Kasumi-1 (cell line): Measurements from ENCODE around the gene TPK1.

Source experiments
- DNase-seq, 2 experiments: peaks; one replicate each; lab custom pipeline; 2025; lab: John Stamatoyannopoulos, UW

The TPK1 gene

DNA sequence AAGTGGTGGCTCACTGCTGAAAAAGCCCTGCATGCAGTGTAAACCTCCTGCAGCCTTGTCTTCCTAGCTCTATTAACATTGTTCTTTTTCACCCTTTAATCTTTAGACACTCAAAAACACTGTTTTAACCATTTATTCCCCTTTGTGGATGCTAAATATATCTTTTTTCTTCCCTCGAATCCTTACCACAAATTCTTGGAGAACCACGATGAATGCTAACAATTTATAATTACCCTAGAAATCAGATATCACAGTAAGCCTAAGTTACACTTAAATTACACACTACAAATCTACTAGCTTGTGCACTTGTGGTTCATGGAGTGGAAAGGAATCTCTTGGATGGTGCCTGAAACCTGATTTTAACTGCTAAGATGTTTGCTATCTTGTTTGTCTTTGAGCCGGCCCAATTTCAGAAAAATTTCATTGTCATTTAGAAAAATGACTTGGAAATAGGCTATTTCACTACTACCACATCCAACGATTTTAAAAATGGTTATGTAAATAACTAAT is 307.3 kb downstream of the TPK1 start:
- DNase-seq: no peak

DNA sequence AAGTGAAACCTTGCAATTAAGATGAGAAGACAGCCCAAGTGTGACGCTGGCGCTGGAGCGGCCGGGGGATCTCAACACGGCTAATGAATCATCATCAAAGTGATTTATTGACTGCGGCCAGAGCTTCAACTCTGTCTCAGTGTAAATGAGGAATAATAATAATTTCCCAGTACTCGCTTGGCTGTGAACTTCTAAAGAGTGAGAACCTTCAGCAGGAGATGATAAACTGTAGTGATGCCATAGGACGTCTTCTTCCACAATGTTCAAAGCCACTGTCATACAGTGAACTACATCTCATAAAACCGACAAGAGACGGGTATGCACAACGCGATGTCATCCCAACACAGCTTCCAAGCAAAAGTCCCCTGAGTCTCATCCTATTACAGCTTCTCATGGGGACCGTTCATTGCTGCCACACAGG is 308.8 kb downstream of the TPK1 start:
- no peak for DNase-seq

DNA sequence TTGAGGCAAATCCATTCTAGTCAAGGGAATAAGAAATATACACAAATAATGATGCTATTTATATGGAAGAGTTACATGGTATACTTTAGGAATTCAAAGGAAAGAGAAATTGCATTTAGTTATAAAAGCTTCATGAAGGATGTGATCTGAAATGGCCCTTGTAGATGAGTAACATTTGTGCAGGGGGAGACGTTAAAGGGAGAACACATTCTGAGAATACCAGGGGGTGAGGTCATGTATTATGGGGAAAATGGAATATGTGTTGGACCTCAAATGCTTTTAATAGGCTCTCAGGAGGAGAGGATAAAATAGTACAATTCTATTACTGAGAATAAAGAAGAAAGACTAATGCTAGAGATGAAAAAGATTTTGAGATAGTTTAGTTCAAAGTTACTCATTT is 309.9 kb downstream of the TPK1 start:
- DNase-seq: no peak

DNA sequence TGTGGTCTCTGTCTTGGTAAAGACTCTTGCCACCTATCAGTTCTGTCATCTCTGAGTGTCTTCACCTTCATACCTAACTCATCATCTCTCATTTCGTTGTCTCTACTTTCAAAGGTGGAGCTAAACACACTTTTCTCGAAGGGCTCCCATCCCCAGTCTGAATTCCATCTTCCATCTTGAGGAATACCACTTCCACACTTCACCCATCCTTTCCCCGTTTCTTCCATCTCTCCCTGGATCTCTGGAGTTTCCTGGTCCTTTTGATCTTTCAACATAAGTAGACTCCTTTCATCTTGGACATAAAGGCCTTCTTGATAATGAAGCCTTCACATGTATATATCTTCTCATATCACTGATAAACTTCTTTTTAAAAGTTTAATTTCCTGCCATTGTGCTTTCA is 311.6 kb downstream of the TPK1 start:
- DNase-seq: no peak

DNA sequence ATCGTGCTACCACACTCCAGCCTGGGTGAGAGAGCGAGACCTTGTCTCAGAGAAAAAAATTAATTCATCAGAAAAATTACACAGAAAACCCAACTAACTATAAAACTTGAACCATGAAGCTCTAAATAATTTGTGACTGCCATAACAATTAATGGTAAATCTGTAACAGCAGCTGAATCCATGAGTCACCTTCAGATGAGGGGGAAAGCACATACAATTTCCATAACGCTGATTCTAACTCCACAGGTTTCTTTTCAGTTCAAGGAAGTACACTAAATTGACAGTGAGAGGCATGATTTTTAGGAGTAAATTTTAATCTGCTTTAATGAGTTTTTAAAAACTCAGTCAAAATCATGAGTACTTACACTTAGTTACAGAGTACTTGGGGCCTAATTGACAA is 312.2 kb downstream of the TPK1 start:
- DNase-seq: no peak

DNA sequence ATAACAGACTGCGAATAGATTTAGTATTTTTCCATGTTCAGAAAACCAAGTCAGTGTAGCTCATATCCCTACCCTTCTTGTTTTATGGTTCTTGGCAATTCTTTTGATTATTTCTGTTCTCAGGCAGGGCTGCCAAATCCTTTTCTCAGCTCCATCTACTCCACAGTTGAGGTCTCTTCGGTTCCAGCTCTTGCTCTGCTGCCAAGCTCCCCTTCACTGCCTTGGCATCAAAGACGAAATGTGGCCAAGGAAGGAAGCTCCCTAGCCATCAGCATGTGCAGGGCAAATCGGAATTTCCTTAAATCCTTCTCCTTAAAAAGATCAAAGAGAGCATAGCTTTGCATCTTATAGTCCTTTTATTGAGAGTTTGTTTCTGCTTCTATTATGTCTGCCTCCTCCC is 315.9 kb downstream of the TPK1 start:
- DNase-seq: no peak

DNA sequence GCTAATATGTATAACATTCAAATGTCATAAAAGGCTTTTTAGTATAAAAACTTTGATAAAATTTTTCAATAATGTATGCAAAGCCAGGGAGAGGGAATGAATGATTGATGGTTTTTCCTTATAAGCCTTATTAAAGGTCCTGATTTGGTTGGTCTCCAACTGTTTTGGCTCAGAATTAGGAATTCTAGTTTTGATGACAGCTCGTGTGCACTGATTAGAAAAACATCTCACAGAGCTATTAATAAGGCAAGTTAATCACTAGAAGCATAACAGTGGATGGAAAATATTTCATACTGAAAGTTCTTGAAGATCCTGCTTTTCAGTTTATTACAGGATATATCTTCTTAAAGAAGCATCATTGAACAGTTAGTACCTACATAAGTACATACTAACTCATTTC is 317.5 kb downstream of the TPK1 start:
- DNase-seq: no peak

DNA sequence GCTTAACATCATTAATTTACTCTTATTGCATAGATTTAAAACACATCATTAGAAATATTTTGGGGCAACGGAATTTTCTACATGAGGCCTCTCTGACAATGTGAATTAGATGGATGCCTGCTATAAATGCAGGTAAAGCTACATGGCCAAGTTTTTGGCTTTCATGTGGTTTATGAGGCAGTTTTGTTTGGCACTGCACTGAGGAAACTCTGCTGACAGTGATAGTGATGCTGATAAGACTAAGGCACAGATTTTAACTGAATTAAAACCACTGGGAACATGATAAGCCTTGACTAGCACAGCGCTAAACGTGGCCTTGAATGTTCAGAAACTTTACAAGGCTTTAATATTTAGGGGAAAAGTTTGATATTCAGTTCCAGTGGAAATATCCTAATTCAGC is 318.1 kb downstream of the TPK1 start:
- no peak for DNase-seq

DNA sequence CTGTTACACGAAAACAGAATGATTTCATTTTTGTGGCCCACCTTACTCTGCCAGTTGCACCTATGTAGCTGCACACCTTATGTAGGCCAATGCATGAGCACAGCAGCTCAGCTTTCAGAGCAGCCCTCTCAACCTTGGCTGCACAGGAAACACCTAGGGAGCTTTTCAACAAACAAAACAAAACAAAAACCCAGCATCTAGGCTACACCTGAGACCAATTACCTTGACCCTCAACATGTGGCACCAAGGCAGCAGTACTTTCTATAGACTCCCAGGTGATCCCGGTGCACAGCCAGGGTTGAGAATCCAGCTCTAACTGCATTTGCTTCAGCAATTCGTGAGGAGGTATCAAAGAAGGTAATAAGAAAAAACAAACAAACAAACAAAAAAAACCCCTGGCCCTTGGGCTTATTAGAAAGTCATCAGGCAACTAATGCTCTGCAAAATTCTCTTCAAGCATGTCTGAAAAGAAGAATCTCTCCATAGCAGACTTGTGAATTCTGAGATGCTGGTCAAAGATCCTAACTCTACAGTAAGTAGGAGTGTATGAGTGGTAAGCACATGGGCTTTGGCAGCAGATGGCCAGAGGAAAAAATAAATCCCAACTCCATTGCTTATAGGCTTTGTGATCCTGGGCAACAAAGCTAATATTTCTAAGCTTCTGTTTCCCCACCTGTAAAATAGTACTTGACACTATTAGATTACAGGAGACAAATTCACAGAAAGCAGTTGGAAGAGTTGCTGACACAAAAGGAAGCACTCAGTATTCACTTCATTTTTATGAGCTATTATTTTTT is 318.9 kb downstream of the TPK1 start:
- no peak for DNase-seq

DNA sequence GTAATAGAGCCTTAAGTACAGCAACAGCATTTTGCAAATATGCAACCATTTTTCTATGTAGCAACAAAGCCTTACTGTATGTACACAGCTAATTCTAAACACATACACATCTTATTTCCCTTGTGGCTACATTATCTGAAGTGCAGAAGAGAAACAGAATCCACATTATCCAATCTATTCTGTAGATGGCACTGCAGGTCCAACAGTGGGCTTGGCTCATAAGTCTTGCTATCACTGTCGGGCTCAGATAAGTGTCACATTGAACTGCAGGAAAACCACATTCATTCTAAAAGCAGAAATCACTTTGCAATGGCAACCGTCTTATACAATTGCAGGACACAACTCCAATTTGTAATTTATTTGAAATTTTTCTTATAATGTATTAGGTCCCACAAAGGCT is 322.5 kb downstream of the TPK1 start:
- peak; percentile 82 to 85 for DNase-seq

DNA sequence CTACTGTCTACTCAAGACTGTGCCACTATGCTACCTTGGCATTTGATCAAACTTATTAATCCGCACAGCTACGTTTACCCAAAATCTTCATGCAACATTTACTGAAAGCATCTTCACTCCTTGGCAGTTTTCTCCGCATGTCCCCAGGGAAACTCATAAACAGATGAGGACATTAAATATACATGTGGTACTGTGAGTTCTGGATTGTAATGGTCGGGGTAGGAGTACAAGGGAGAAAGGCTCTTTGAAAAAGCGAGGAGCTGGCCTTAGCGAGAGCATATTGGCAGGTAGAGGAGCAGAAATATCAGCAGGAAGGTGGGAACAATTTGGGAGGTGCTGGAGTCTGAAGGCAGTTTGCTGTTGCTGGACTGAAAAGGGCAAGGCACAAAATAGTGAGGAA is 325.2 kb downstream of the TPK1 start:
- no peak for DNase-seq

DNA sequence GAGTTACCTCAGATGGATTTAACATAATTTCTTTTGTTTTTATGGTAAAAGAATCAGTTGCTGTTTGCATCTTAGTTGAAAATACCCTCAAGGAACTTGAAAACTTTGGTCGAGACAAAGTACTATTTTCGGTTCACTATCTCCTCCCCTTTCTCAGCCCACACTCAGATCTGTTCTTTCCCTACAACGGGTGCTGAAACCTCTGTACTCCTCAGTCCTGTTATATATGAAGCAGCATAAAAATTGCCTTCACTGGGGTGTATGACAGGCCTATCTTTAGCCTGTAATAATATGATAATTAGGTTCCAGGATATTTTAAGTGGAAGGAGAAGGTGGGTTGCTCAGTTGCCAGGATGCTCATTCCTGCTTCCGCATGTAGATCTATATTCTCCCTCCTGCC is 327.2 kb downstream of the TPK1 start:
- no peak for DNase-seq

DNA sequence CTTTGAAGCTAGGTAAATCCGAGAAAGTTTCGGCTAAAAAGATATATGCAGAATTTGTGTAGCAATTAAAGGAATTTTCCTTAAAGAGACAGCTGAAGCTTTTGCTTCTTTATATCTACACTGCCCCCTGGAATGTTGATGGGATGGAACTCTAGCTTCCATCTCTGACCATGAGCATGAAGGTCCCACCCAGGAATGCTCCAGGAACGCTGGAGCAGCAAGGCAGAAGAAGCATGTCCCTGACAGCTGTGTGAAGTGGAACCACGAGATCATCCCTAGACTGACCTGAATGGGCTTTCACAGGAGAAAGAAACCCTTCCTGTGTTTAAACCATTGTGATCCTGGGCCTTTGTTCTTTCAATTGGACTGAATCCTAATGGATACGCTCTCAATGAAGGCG is 332.6 kb downstream of the TPK1 start:
- DNase-seq: no peak

DNA sequence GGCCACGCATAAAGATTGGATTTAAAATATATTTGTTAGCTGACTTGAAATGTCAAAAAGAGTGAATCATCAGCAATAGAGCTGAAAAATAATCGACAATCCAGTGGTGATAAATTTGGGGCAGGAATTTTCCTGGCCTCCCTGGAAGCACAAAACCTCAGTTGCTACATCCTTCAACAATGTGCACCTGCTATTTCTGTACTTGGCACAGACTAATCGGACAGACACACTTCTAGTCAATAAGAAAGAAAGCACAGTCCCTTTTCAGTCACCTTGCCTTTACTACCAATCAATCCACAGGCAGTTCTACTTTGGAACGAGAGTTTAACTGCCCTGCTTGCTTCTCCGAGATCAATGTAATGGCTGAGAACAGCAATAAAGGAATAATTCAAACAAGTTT is 335.6 kb downstream of the TPK1 start:
- no peak for DNase-seq

DNA sequence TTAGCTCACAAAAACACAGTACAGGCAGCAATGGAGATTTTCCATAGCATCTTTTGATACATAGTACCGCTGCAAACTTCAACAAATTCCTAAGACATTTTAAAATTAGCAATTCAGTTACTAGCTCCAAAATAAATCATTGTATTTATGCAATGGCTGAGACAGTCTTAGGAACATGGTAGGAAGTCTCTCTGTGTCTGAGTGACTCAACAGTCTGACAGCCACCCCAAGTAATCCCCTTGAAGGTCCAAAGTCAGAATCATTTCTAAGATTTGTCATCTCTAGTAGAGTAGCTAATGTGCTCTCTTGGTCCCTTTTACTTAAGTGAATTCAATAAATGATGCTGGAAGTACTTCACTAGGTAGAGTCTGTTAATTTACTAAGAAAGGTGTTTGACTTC is 338.6 kb downstream of the TPK1 start:
- DNase-seq: no peak

DNA sequence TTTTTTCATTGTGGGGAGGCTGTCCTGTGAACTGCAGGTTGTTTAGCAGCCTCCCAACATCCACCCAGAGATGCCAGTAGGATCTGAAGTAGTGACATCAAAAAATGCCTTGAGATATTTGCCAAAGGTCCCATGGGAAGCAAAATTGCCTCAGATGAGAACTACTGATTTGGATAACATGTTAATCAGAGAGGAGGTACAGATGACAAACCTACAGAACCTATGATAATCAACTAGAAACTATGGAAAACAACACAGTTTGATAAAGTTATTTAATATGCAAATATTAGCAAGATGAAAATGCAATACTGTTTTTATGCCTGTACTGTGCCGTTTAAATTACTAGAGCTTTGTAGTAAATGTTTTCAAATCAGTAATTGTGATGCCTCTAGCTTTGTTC is 341.5 kb downstream of the TPK1 start:
- DNase-seq: no peak

DNA sequence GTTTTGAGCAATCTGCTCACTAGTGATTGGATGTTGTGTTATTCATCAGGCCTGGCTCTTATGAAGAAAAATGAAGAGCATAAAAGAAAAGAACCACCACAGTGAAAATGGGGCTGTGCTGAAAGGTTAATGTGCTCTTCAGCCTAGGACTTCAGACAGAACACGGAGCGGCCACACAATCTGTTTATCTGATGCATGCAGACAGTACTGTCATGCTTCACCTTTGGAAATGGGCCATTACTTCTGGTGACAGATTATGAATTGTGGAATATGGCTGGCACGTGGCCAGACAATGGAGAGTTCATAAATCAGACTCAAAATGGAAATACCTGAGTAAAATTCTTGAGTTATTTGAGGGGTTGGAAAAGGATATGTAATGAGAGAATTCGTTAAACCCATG is 346.3 kb downstream of the TPK1 start:
- no peak for DNase-seq

DNA sequence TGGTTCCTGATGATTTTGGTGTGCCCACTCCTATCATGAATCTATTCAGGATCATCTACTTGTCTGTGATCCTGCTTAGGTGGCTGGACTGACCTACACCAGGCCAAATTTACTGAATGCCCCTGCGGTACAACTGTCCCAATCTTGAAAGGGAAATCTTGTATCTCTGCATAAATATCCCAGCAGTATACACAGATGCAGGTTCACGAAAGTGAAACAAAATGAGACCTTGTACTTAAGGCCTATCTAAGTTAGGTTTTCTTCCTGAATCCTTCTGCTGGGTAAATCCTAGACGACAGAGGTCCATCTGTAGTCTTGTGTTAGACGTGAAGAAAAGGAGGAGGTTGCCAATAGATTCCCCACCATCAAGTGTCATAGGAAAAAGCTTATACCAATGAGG is 346.9 kb downstream of the TPK1 start:
- no peak for DNase-seq

DNA sequence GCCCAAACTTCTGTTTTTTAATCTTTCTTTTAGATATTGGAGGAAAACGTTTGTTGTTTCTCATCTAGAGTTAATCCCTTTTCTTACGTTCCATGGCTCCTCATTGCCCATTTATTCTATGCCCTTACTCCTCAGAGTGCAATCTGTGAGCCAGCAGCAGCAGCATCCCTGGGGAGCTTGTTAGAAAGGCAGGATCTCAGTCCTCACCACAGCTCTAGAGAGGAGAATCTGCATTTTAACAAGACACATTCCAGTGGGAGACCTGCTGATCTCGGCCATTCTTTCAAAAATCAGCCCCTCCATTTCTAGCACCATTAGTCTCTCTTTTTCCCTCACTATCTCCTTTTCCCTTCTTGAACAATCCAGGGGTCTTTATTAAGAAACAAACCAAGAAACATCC is 348.0 kb downstream of the TPK1 start:
- DNase-seq: no peak

DNA sequence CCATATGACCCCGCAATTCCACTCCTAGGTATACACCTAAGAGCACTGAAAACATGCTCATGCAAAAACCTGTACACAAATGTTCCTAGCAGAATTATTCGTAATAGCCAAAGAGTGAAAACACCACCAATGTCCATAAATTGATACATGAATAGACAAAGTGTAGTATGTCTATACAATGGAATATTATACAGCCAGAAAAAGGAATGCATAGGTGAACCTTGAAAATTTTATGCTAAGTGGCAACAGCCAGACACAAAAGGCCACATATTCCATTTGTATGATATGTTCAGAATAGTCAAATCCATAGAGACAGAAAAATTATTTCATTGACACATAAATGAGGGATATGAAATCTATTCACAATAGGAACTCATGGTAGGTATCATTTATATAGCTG is 351.4 kb downstream of the TPK1 start:
- no peak for DNase-seq

DNA sequence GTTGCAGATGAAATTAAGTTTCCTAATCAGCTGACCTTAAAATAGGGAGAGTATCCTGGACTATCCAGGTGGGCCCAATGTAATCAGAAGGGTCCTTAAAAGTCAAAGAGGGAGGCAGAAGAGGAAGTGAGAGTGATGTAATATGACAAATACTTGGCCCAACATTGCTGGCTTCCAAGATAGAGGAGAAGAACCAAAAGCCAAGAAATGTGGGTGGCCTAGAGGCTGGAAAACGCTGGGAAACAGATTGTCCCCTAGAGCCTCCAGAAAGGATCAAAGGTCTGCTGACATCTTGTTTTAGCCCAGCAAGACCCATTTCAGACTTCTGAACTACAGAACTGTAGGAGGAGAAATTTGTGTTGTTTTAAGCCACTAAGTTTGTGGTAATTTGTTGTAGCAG is 352.7 kb downstream of the TPK1 start:
- no peak for DNase-seq

DNA sequence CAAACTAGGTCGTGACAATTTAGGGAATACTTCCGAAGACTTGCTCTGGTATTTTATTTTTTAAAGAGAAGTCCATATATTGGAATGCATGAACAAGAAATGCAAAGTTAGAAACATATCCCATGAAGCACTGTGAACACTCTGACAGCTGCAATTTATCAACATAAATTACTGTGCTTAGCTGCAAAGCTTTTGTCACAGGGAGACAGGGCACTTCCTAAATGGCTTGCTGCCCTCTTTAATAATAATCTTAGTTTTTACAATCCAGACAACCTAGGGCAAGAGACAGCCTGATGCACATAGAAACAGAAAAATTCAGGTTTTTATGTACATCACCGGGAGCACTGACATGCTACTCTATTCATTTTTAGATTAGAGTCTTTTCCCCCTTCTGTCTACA is 354.0 kb downstream of the TPK1 start:
- no peak for DNase-seq

DNA sequence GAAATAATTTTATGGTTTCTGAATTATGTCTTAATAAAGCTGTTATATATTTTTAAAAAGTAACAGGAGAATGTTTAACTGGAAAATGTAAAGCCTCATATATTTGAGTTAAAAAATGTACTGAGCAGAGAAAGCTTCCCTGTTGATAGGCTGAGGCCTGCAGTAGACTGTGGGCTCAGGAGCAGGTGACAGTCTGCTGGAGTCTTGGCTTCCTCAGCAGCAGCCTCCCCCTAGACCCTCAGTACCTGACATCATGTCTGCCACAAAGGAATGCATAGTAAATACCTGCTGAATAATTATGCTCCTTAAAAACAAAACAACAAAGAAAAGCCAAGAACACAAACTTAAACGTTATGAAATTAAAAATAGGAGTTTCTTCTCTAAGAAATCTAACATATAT is 358.5 kb downstream of the TPK1 start:
- DNase-seq: no peak
